ENCODE results near the gene HECW1.
A peak's percentile ranks its signal among the peaks of the same experiment; 100 is the strongest.
"Not testable (repeated sequence)": the region's sequence is repeated elsewhere in the genome, so short reads cannot be mapped to it uniquely, and the experiment has no call there.

The HECW1 gene

GRCh38 chr7:43112941-43113621 lies 634 bp downstream of the HECW1 start:
- DNase-seq, result peak; percentile 6

GRCh38 chr7:43113622-43114457 lies 1.4 kb downstream of the HECW1 start:
- no peak for DNase-seq

GRCh38 chr7:43114458-43114780 lies 2.0 kb downstream of the HECW1 start:
- no peak for DNase-seq

- DNase-seq, result no peak
These were observed 4.0 kb downstream of the HECW1 start for GRCh38 chr7:43116451-43116850.

GRCh38 chr7:43117095-43117494 lies 4.6 kb downstream of the HECW1 start:
- DNase-seq, result no peak

- DNase-seq, result no peak
These were observed 5.4 kb downstream of the HECW1 start for GRCh38 chr7:43117861-43118260.

GRCh38 chr7:43118313-43118712 lies 5.9 kb downstream of the HECW1 start:
- no peak for DNase-seq

- no peak for DNase-seq
These were observed 7.1 kb downstream of the HECW1 start for GRCh38 chr7:43119371-43120075.

DNA sequence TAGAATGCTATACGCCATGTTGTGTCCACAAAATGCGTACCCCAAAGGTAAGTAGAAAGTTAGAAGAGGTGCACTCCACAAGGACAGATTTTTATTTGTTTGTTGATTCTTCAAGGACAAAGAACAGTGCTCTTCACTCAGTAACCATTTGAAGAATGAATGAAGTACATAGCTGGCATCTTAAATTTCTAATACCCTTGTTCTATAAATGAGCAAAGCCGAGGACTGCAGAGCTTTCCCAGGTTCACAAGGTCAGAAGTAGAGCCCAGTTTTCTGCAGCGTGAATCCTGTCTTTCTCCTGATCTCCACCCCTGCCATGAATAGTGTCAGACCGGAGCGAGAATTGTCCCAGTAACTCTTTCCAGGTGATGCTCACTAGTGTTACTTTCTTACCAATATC lies 9.5 kb downstream of the HECW1 start:
- DNase-seq, result no peak

DNA sequence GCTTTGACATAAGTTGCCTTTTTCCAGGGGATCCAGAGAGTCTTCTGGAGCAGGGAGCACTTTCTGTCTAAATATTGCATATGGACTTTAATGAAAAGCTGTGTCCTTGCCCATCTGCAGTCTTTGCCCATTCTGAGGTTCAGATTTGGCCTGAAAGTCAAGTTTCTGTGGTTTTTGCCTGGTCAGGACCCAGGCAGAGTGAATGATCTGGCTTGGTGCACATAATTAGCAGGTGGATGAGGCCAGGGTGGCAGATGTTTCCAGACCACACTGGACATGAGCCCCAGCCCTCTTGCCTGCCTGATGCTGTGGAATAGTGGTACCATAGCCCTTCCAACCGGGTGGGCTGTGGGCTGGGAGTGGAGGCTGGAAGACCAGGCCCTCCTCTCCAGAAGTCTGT lies 11.0 kb downstream of the HECW1 start:
- DNase-seq, result no peak

DNA sequence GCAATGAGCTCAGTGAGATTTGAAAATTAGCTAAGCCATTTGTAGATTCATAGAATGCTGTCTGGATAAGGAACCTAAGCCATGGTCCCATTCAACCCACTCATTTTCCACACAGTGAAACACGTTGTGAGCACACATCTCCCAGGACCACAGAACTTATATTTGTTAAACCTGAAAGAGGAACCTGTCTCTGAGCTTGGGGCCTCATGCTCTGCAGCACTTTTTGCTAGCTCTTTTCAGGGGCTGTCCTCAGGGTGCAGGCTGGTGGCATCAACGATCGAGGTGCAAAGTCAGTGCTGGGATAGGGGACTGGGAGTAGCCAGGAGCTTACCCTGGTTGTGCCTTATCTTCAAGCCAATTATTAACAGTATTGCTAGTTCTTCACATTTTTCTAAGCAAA lies 11.9 kb downstream of the HECW1 start:
- DNase-seq, result no peak

GRCh38 chr7:43130347-43130746 lies 17.9 kb downstream of the HECW1 start:
- DNase-seq, result no peak

GRCh38 chr7:43135129-43135528 lies 22.7 kb downstream of the HECW1 start:
- no peak for DNase-seq

GRCh38 chr7:43136064-43136463 lies 23.6 kb downstream of the HECW1 start:
- DNase-seq, result no peak

DNA sequence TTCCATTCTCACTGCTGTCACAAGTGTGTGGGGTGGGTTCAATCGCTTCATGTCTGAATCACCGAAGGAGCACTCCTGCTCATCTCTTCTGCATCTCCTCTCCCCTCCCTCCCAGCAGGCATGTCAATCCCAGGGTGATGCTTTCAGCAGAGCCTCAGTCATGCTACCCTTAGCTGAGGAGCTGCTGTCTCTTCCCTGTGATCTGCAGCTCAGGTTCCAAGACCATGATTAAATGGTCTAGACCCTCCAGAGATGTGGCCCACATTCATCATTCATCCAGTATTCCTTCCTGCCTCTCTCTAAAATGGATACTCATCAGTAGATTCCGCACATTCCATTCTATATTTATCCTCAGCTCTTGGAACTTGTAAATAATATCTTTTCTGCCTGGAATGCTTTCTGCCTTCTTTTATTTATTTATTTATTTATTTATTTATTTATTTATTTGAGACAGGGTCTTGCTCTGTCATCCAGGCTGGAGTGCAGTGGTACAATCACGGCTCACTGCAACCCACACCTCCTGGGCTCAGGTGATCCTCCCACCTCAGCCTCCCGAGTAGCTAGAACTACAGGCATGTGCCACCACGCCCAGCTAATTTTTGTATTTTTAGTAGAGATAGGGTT lies 24.8 kb downstream of the HECW1 start:
- DNase-seq, result not testable (repeated sequence)

DNA sequence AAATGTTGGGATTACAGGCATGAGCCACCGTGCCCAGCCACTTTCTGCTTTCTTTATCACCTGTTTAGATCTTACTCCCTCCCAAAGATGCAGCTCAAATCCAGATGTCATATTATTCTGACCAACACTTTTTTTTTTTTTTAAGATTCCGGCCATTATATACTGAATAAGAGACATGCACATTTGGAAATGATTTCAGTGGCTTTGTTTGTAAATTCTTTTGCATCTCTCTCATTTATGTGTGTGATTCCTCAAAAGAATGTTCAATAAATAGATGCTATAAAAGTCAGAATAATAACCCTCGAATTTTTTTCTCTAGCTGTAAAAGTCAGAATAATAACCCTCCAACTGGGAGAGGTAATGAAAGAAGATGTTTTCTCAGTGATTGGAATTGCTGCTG lies 25.4 kb downstream of the HECW1 start:
- no peak for DNase-seq

DNA sequence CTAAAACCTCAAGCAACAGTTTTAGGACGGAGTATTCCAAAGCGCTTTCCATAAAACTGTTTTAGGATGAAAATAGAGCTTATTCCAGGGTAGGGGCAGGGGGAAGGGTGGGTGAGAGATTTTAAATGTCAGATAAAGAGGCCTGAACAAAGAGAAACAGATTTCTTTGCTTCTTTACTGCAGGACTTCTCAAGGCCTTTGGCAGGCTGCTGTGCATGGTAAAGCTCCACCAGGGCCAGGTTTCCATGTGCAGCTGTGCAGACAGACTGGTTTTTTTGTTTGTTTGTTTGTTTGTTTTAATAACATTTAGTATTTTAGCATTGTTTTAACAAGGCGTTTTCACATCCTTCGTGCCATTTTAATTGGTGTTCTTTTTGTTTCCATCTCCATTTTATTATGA lies 26.3 kb downstream of the HECW1 start:
- DNase-seq, result no peak

DNA sequence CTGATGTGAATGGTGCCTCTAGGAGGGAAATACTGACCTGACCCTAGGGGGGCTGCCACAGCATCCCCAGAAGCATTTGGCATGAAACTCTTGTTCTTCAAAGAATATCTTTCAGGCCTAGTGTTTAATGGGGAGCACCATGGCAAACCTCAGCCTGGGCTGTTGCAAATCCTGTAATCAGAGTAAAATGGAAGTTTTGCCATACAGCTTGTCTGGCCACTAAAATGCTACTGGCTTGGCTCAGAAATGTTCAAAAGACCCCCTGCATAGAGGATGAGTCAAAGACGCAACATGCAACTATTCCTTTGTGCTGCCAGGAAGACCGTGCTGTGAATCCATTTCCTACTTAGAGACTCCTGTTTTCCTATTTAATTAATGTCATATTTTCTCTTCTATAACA lies 26.7 kb downstream of the HECW1 start:
- no peak for DNase-seq

DNA sequence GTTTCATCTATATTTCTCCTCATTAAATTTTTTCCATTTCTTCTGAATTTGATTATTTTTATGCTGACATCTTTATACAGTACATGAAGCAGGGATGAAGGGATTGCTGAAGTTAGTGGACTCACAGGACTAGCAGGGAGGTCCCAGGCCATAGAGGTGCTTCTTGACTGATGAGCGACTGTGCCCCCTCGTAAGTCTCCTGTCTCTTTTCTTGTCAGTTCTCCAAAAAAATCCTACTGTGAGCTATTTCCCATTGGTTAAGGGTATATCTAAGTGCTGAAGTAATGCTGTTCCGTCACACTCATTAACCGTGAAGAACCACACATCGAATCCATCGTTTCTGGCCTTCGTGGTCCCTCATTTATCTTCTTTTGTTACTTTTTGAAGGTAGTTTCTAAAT lies 27.7 kb downstream of the HECW1 start:
- DNase-seq, result no peak

DNA sequence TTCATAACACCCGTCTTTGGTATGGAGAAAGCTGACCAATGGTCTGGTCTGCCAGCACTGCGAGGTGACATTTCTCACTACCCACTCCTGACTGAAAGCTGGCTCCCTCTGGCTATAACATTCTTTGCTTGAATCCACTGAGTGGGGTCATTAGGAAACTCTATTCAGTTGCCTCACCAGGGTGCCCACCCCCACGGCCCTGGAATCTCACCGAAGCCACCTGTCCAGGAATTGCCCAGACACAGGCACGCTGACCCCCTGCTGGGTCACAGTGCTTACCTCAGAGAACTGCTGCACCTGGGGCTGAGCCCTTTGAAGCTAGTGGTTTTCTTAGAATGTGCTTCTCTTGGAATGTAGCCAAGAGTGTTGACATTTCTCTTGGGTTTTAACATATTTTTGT lies 28.6 kb downstream of the HECW1 start:
- no peak for DNase-seq

DNA sequence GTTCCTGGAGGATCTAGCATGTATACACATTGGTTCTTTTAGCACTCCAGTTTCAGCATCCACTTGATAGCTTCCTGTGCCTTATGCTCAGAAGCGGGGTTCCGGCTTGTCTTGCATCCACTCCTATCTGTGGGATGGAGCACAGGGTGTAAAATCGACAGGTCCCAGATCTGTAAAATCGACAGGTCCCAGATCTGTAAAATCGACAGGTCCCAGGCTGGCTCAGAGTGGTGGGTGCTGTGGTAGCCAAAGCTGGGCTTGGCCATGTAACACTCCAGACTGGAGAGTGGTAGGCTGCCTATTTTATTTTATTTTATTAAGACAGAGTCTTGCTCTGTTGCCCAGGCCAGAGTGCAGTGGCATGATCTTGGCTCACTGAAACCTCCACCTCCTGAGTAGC lies 30.3 kb downstream of the HECW1 start:
- DNase-seq, result no peak

DNA sequence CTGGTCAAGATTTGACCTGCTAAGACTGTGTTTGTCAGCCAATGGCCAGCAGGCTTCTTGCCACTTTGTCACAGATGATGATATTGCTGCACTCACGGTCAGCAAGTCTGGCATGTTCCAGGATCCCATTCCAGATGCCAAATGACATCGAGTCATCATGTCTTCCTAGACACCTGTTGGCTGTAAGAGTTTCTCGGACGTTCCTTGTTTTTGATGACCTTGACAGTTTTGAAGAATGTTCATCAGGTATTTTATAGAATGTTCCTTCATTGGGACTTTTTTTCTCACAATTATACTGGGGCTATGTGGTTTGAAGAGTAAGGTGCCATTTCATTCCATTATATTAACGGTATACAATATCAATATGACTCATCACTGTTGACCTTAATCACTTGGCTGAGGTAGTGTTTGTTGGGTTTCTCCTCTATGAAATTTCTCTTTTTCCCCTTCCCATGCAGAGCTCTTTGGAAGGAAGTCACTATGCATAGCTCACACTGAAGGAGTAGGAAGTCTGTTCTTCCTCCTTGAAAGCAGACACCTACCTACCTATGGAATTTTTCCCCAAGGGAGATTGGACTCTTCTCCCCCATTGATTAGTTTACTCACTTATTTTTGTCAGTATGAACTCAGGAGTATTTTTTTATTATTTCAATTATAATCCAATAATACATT lies 31.6 kb downstream of the HECW1 start:
- no peak for DNase-seq

GRCh38 chr7:43148161-43148731 lies 35.8 kb downstream of the HECW1 start:
- DNase-seq, result no peak
